ENCODE data around the gene AARS1. TPM values are rescaled to one million over a fixed set of nuclear protein-coding genes. Genes with fewer than 3 reads are reported as not detected.

The AARS1 gene
- 82.5 to 94.4 TPM (median 84.2 TPM) in 5 replicates for total RNA-seq (2022; extraction: Qiagen RNA extraction)

GRCh38 chr16:70289229-70290094, at the start of gene AARS1:
TSS of gene AARS1 (minus strand) at chr16:70289506. CDS start at chr16:70282763, 6,743 bp downstream.

GRCh38 chr16:70298988-70299938, 10.0 kb upstream of the AARS1 start, which contains the start of gene DDX19B:
TSS of gene DDX19B (plus strand) at chr16:70299186. CDS start at chr16:70299298, 112 bp downstream.

GRCh38 chr16:70251629-70252354, 37.5 kb downstream of the AARS1 start, which contains the start of gene EXOSC6:
TSS of gene EXOSC6 (minus strand) at chr16:70251940. CDS start at chr16:70251900, 40 bp downstream.

Other genes with a start within 250 kb of the AARS1 start
- gene PDPR, start 175.2 kb downstream of the AARS1 start, total RNA-seq (2022; extraction: Qiagen RNA extraction), result 12.9 to 17.7 TPM (median 14.8 TPM) in 5 replicates
- gene CLEC18C, start 115.7 kb downstream of the AARS1 start, total RNA-seq (2022; extraction: Qiagen RNA extraction), result 0.06 to 0.16 TPM in 2 of 5 replicates, not detected in the others
- gene EXOSC6, start 37.6 kb downstream of the AARS1 start, total RNA-seq (2022; extraction: Qiagen RNA extraction), result 13.7 to 17.5 TPM (median 16.5 TPM) in 5 replicates
- gene DDX19B, start 9.7 kb upstream of the AARS1 start, total RNA-seq (2022; extraction: Qiagen RNA extraction), result 31.5 to 34.2 TPM (median 33.1 TPM) in 5 replicates
- gene DDX19A, start 57.4 kb upstream of the AARS1 start, total RNA-seq (2022; extraction: Qiagen RNA extraction), result 38.2 to 38.9 TPM (median 38.6 TPM) in 5 replicates
- gene ST3GAL2, start 149.6 kb upstream of the AARS1 start, total RNA-seq (2022; extraction: Qiagen RNA extraction), result 18.2 to 24.9 TPM (median 22.9 TPM) in 5 replicates
- gene FCSK, start 165.1 kb upstream of the AARS1 start, total RNA-seq (2022; extraction: Qiagen RNA extraction), result 4.4 to 6.3 TPM (median 5.3 TPM) in 5 replicates
- 26.0 to 32.3 TPM (median 29.8 TPM) in 5 replicates for gene COG4, start 234.0 kb upstream of the AARS1 start, total RNA-seq (2022; extraction: Qiagen RNA extraction)
- 141 to 196 TPM (median 187 TPM) in 5 replicates for gene SF3B3, start 234.3 kb upstream of the AARS1 start, total RNA-seq (2022; extraction: Qiagen RNA extraction)

All from A549 treated with Mapracorat at 1 μM for 4 hours (cell line).